Upper lobe of right lung (tissue), 1 donor: ENCODE results near the gene AMPH. TPM values are rescaled to one million over a fixed set of nuclear protein-coding genes. Genes with fewer than 3 reads are reported as not detected.
"Not testable (repeated sequence)": the region's sequence is repeated elsewhere in the genome, so short reads cannot be mapped to it uniquely, and the experiment has no call there.

Source experiments
- ATAC-seq: fragments of 200-7000 bp; cut with Tn5 transposase; one replicate; pipeline ENCODE4 v1.9.1; 2020; ENCODE audit warnings: mild to moderate bottlenecking, moderate library complexity
- DNase-seq: peaks from one replicate; pipeline ENCODE4 v3.0.0-alpha.2; 2020
- H3K27ac ChIP-seq: fragments of 200-600 bp; one replicate; pipeline ENCODE4 v1.8.0; 2022
- H3K27me3 ChIP-seq: fragments of 200-600 bp; one replicate; pipeline ENCODE4 v1.8.0; 2022; ENCODE audit warnings: mild to moderate bottlenecking
- H3K36me3 ChIP-seq: fragments of 200-600 bp; one replicate; pipeline ENCODE4 v1.8.0; 2022
- H3K4me1 ChIP-seq: fragments of 200-600 bp; one replicate; pipeline ENCODE4 v1.8.0; 2022
- H3K4me3 ChIP-seq: fragments of 200-600 bp; one replicate; pipeline ENCODE4 v1.8.0; 2022; ENCODE audit warnings: mild to moderate bottlenecking
- H3K9me3 ChIP-seq: fragments of 200-600 bp; one replicate; pipeline ENCODE4 v1.8.0; 2022
- CTCF ChIP-seq: fragments of 200-600 bp; IDR thresholded peaks from one replicate; pipeline ENCODE4 v1.8.0; 2022; ENCODE audit warnings: antibody characterized with exemption
- intact Hi-C: fragments of 100-400 bp; cut with DNase I; formaldehyde crosslinking; loops from one replicate; pipeline ENCODE4 v1.11.0; 2022
- total RNA-seq: library from RNA; stranded (reverse); fragmentation: NEBNext Ultra II Directional; extraction: Animal tissue kit (Norgen Biotek cat#: 25700); gene quantifications from one replicate; pipeline ENCODE4 v1.2.1, GENCODE V29; 2021
- donor health status: DM: no; HTN: yes; CAD: no; lungs with severe emphysema.

The AMPH gene
- total RNA-seq, 1 donor from 2014 or later, result 0.58 TPM

- H3K27me3 ChIP-seq, H3K9me3 ChIP-seq, H3K36me3 ChIP-seq, intact Hi-C loops: not testable (repeated sequence)
- peak; percentile 30 for TF ChIP-seq CTCF
- DNase-seq (peak; percentile 84), ATAC-seq (peak; percentile 94)
- H3K4me1 ChIP-seq, result peaks cover 10% of the 10 kb centered on the region
- peak overlapping the region; percentile 19 for H3K4me3 ChIP-seq
- H3K27ac ChIP-seq, result peak overlapping the region; percentile 47
These were observed 289.9 kb downstream of the AMPH start for GRCh38 chr7:38341172-38341705.

GRCh38 chr7:38339953-38340819 is 291.0 kb downstream of the AMPH start:
- H3K36me3 ChIP-seq, result no peaks in the 10 kb centered on the region
- ATAC-seq, result no peak

GRCh38 chr7:38336148-38336515 is 295.0 kb downstream of the AMPH start:
- H3K9me3 ChIP-seq, DNase-seq, H3K27me3 ChIP-seq, intact Hi-C loops, H3K36me3 ChIP-seq, H3K4me1 ChIP-seq, H3K4me3 ChIP-seq, ATAC-seq: not testable (repeated sequence)
- H3K27ac ChIP-seq, result peak overlapping the region; percentile 53

More at GRCh38 chr7:38339953-38340819, 291.0 kb downstream of the AMPH start:
- no peak for DNase-seq
- H3K9me3 ChIP-seq, result no peaks in the 10 kb centered on the region
- H3K4me3 ChIP-seq, result no peak overlapping the region
- no peaks in the 10 kb centered on the region for H3K27me3 ChIP-seq
- H3K27ac ChIP-seq, result peak overlapping the region; percentile 47
- intact Hi-C loops, result no loop called here
- TF ChIP-seq CTCF, result no peak
- H3K4me1 ChIP-seq, result peaks cover 10% of the 10 kb centered on the region

- DNase-seq, result peak; percentile 91
- peak; percentile 92 for TF ChIP-seq CTCF
- Histone ChIP-seq H3K27me3 (no peaks in the 10 kb centered on the region), H3K9me3 (no peaks in the 10 kb centered on the region), H3K36me3 (no peaks in the 10 kb centered on the region), H3K4me3 (peak overlapping the region; percentile 19), H3K27ac (peak overlapping the region; percentile 53), H3K4me1 (no peaks in the 10 kb centered on the region)
- intact Hi-C loops, result no loop called here
- peak; percentile 99 for ATAC-seq
These were observed 295.6 kb downstream of the AMPH start for GRCh38 chr7:38335492-38336147.

GRCh38 chr7:38335128-38335491 is 296.1 kb downstream of the AMPH start:
- H3K36me3 ChIP-seq, result no peaks in the 10 kb centered on the region
- H3K27ac ChIP-seq, result peak overlapping the region; percentile 53
- H3K4me1 ChIP-seq, result no peaks in the 10 kb centered on the region
- no peak for TF ChIP-seq CTCF
- no peaks in the 10 kb centered on the region for H3K9me3 ChIP-seq
- intact Hi-C loops, result no loop called here
- ATAC-seq, result peak; percentile 41
- DNase-seq, result no peak
- H3K4me3 ChIP-seq, result peak overlapping the region; percentile 19
- no peaks in the 10 kb centered on the region for H3K27me3 ChIP-seq

- Histone ChIP-seq H3K9me3 (no peaks in the 10 kb centered on the region), H3K36me3 (no peaks in the 10 kb centered on the region), H3K4me3 (no peak overlapping the region), H3K27me3 (no peaks in the 10 kb centered on the region), H3K4me1 (no peaks in the 10 kb centered on the region), H3K27ac (peak overlapping the region; percentile 53)
- no peak for TF ChIP-seq CTCF
- DNase-seq (no peak), ATAC-seq (no peak)
- intact Hi-C loops, result no loop called here
These were observed 297.0 kb downstream of the AMPH start for GRCh38 chr7:38334163-38334562.
